ENCODE results near the gene PRR20C.
"Not testable (repeated sequence)": the region's sequence is repeated elsewhere in the genome, so short reads cannot be mapped to it uniquely, and the experiment has no call there.

The PRR20C gene

GRCh38 chr13:57153761-57154160 lies at the start of gene PRR20C:
PRR20C (plus strand) TSS chr13:57154061; CDS start chr13:57154448, 387 bp downstream.
- DNase-seq, result not testable (repeated sequence)

GRCh38 chr13:57114945-57115344 lies 38.9 kb upstream of the PRR20C start:
- DNase-seq, result no peak

GRCh38 chr13:57123681-57124080 lies 30.2 kb upstream of the PRR20C start:
- DNase-seq, result no peak

- DNase-seq, result no peak
These were observed 25.0 kb upstream of the PRR20C start for GRCh38 chr13:57128909-57129308.

- no peak for DNase-seq
These were observed 17.8 kb upstream of the PRR20C start for GRCh38 chr13:57136093-57136492.

GRCh38 chr13:57137585-57137984 lies 16.3 kb upstream of the PRR20C start:
- no peak for DNase-seq

- no peak for DNase-seq
These were observed 14.9 kb upstream of the PRR20C start for GRCh38 chr13:57138988-57139387.

GRCh38 chr13:57139781-57140180 lies 14.1 kb upstream of the PRR20C start:
- not testable (repeated sequence) for DNase-seq

- DNase-seq, result not testable (repeated sequence)
These were observed 13.5 kb upstream of the PRR20C start, which contains the start of gene PRR20A for GRCh38 chr13:57140235-57140968. PRR20A (plus strand) TSS chr13:57140918; CDS start chr13:57141305, 387 bp downstream.

GRCh38 chr13:57147188-57147587 lies 6.7 kb upstream of the PRR20C start, which contains the start of gene PRR20B:
PRR20B (plus strand) TSS chr13:57147488; CDS start chr13:57147875, 387 bp downstream.
- DNase-seq, result not testable (repeated sequence)

GRCh38 chr13:57148106-57148505 lies 5.8 kb upstream of the PRR20C start:
- not testable (repeated sequence) for DNase-seq

GRCh38 chr13:57160332-57160731 lies 6.5 kb downstream of the PRR20C start, which contains the start of gene PRR20D:
PRR20D (plus strand) TSS chr13:57160632; CDS start chr13:57161019, 387 bp downstream.
- not testable (repeated sequence) for DNase-seq

GRCh38 chr13:57166897-57167296 lies 13.0 kb downstream of the PRR20C start, which contains the start of gene PRR20E:
PRR20E (plus strand) TSS chr13:57167197; CDS start chr13:57167584, 387 bp downstream.
- not testable (repeated sequence) for DNase-seq

- no peak for DNase-seq
These were observed 37.8 kb downstream of the PRR20C start for GRCh38 chr13:57191667-57192066.
